DOHH2 (cell line): Measurements from ENCODE around the gene C22orf15.

Experiments
- H3F3A ChIP-seq: fragments of 200-600 bp; sonication (generic), shearing (Covaris generic); 2 replicates; pipeline ENCODE4 v1.6.0; 2016; ENCODE audit warnings: antibody characterized with exemption, mild to moderate bottlenecking; ENCODE audit not compliant: control insufficient read depth, insufficient read depth
- H3K27ac ChIP-seq: fragments of 200-600 bp; sonication (generic); 2 replicates; pipeline ENCODE4 v1.5.1; 2014; ENCODE audit warnings: low read depth, mild to moderate bottlenecking, low read length, moderate library complexity
- H3K27me3 ChIP-seq: fragments of 200-600 bp; sonication (generic); 2 replicates; pipeline ENCODE4 v1.6.1; 2014; ENCODE audit warnings: mild to moderate bottlenecking, low read length, mixed read lengths; ENCODE audit not compliant: control insufficient read depth
- H3K36me3 ChIP-seq: fragments of 200-600 bp; sonication (generic); 2 replicates; pipeline ENCODE4 v1.6.1; 2014; ENCODE audit warnings: mild to moderate bottlenecking, low read length, moderate library complexity, mixed read lengths; ENCODE audit not compliant: control insufficient read depth
- H3K4me1 ChIP-seq: fragments of 200-600 bp; sonication (generic); 2 replicates; pipeline ENCODE4 v1.6.1; 2014; ENCODE audit warnings: mild to moderate bottlenecking, low read length, mixed read lengths; ENCODE audit not compliant: control insufficient read depth
- H3K4me2 ChIP-seq: fragments of 200-600 bp; sonication (generic); 2 replicates; pipeline ENCODE4 v1.6.0; 2014; ENCODE audit warnings: mild to moderate bottlenecking, low read length, moderate library complexity
- H3K4me3 ChIP-seq: fragments of 200-600 bp; sonication (generic); 2 replicates; pipeline ENCODE4 v1.5.1; 2014; ENCODE audit warnings: mild to moderate bottlenecking, low read length, mixed read lengths
- H3K79me2 ChIP-seq: fragments of 200-600 bp; sonication (generic); 2 replicates; pipeline ENCODE4 v1.6.1; 2014; ENCODE audit warnings: mild to moderate bottlenecking, low read length, mixed read lengths; ENCODE audit not compliant: control insufficient read depth
- H3K9me2 ChIP-seq: fragments of 200-600 bp; sonication (generic); replicated peaks from 2 replicates; pipeline ENCODE4 v1.6.1; 2014; ENCODE audit warnings: mild to moderate bottlenecking, low read length, mixed read lengths; ENCODE audit not compliant: control insufficient read depth
- H3K9me3 ChIP-seq: fragments of 200-600 bp; sonication (generic); 2 replicates; pipeline ENCODE4 v1.6.1; 2014; ENCODE audit warnings: antibody characterized with exemption, low read length, mixed read lengths; ENCODE audit not compliant: control insufficient read depth, insufficient read depth
- H4K20me1 ChIP-seq: fragments of 200-600 bp; sonication (generic); 2 replicates; pipeline ENCODE4 v1.6.0; 2014; ENCODE audit warnings: low read depth, mild to moderate bottlenecking, antibody characterized with exemption, low read length, moderate library complexity; ENCODE audit not compliant: control insufficient read depth, insufficient read depth
- EZH2phosphoT487 ChIP-seq: fragments of 200-600 bp; sonication (generic); IDR thresholded peaks from 2 replicates; pipeline ENCODE4 v1.6.1; 2017; ENCODE audit warnings: borderline replicate concordance, mild to moderate bottlenecking, antibody characterized with exemption, low read length, moderate library complexity, mixed read lengths
- TF ChIP-seq, protein P1 (sequence below): fragments of 200-600 bp; sonication (generic); IDR thresholded peaks from one replicate; pipeline ENCODE4 v1.5.1; 2014; ENCODE audit warnings: antibody characterized with exemption, mild to moderate bottlenecking, low read depth, low read length; ENCODE audit not compliant: poor library complexity, severe bottlenecking

C22orf15 gene

DNA sequence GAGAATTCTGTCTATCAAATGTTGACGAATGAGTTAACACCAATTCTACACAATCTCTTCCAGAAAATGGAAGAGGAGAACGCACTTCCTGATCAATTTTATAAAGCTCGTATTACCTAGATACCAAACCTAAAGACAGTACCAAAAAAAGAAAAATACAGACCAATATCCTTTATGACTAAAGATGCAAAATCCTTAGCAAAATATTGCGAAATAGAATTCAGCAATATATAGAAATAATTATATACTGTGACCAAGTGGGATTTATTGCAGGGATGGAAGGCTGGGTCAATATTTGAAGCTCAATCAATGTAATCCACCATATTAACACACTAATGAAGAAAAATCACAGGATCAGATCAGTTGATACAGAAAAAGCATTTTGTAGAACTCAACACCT is 49.6 kb downstream of the C22orf15 start:
- Histone ChIP-seq H4K20me1 (no peaks in the 10 kb centered on the region), H3K27ac (no peak overlapping the region), H3K36me3 (peaks cover 64% of the 10 kb centered on the region), H3F3A (0 out of 2 replicates have a peak, but pooled peaks cover 8% of the 10 kb centered on the region), H3K79me2 (peaks cover 91% of the 10 kb centered on the region), H3K4me1 (peaks cover 26% of the 10 kb centered on the region), H3K9me3 (no peaks in the 10 kb centered on the region), H3K27me3 (no peaks in the 10 kb centered on the region), H3K4me3 (no peak overlapping the region), H3K9me2 (no peaks in the 10 kb centered on the region), H3K4me2 (no peak overlapping the region)
- no peak for TF ChIP-seq EZH2phosphoT487
- TF ChIP-seq, protein P1, sequence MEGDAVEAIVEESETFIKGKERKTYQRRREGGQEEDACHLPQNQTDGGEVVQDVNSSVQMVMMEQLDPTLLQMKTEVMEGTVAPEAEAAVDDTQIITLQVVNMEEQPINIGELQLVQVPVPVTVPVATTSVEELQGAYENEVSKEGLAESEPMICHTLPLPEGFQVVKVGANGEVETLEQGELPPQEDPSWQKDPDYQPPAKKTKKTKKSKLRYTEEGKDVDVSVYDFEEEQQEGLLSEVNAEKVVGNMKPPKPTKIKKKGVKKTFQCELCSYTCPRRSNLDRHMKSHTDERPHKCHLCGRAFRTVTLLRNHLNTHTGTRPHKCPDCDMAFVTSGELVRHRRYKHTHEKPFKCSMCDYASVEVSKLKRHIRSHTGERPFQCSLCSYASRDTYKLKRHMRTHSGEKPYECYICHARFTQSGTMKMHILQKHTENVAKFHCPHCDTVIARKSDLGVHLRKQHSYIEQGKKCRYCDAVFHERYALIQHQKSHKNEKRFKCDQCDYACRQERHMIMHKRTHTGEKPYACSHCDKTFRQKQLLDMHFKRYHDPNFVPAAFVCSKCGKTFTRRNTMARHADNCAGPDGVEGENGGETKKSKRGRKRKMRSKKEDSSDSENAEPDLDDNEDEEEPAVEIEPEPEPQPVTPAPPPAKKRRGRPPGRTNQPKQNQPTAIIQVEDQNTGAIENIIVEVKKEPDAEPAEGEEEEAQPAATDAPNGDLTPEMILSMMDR: no peak
